Measurements from ENCODE around the gene ITPR1. TPM values are rescaled to one million over a fixed set of nuclear protein-coding genes. Genes with fewer than 3 reads are reported as not detected.
"Not testable (repeated sequence)": the region's sequence is repeated elsewhere in the genome, so short reads cannot be mapped to it uniquely, and the experiment has no call there.

The ITPR1 gene
- total RNA-seq, 1 experiment from 2014 or later: 8.7 TPM

- DNase-seq (ENCODE audit: low read depth, low spot score) (no peak), ATAC-seq (no peak)
- POLR2A ChIA-PET: no interaction called here
- no peak overlapping the region for H3K27ac ChIP-seq (ENCODE audit: low read length)
- H3K36me3 ChIP-seq (ENCODE audit: control insufficient read depth, insufficient read depth, low read length): no peaks in the 10 kb centered on the region
- intact Hi-C loops (cut with micrococcal nuclease; ENCODE audit: unreplicated experiment): no loop called here
- no peak for TF ChIP-seq TCF7L2 (IDR thresholded peaks at IDR 0.05; ENCODE audit: low read depth, low read length)
- TF ChIP-seq CTCF (IDR thresholded peaks at IDR 0.05): no peak
- no peak for TF ChIP-seq POLR2AphosphoS5 (IDR thresholded peaks at IDR 0.05; ENCODE audit: low read depth, low read length)
- no TSS peak for BruUV-seq (replicated peaks)
- H3K4me3 ChIP-seq (ENCODE audit: low read depth in 2 of 2, low read length in 2 of 2): no peak overlapping the region
- H3K9me3 ChIP-seq (ENCODE audit: control insufficient read depth, insufficient read depth, low read depth, low read length): no peaks in the 10 kb centered on the region
- H3K4me1 ChIP-seq (ENCODE audit: control insufficient read depth, insufficient read depth, low read length): no peaks in the 10 kb centered on the region
- in situ Hi-C loops (cut with HindIII; ENCODE audit: low pct_unique_long_range_greater_than_20kb, low sequenced_read_pairs): no loop called here
- CTCF ChIA-PET: no interaction called here
- no peaks in the 10 kb centered on the region for H3K27me3 ChIP-seq (ENCODE audit: control insufficient read depth, insufficient read depth, low read length)
These were observed 103.5 kb downstream of the ITPR1 start for GRCh38 chr3:4596612-4597011.

- ATAC-seq (no peak), DNase-seq (ENCODE audit: low read depth, low spot score) (no peak)
- no TSS peak for BruUV-seq (replicated peaks)
- ChIA-PET CTCF (no interaction called here), POLR2A (interaction anchor here (0.5 kb wide), 1 partner anchor 31 kb away, joined by 7 read pairs; no protein-coding TSS in a partner anchor)
- intact Hi-C loops (cut with micrococcal nuclease; ENCODE audit: unreplicated experiment) (no loop called here), in situ Hi-C loops (cut with HindIII; ENCODE audit: low pct_unique_long_range_greater_than_20kb, low sequenced_read_pairs) (no loop called here)
- no peaks in the 10 kb centered on the region for H3K27me3 ChIP-seq (ENCODE audit: control insufficient read depth, insufficient read depth, low read length)
- TF ChIP-seq CTCF (IDR thresholded peaks at IDR 0.05) (no peak), REST (IDR thresholded peaks at IDR 0.05; ENCODE audit: insufficient read depth in 1 of 2, low read depth in 2 of 2, low read length in 1 of 2) (no peak), POLR2AphosphoS5 (IDR thresholded peaks at IDR 0.05; ENCODE audit: low read depth, low read length) (no peak)
- H3K36me3 ChIP-seq (ENCODE audit: control insufficient read depth, insufficient read depth, low read length): no peaks in the 10 kb centered on the region
- H3K27ac ChIP-seq (ENCODE audit: low read length): no peak overlapping the region
- no peaks in the 10 kb centered on the region for H3K4me1 ChIP-seq (ENCODE audit: control insufficient read depth, insufficient read depth, low read length)
- H3K4me3 ChIP-seq (ENCODE audit: low read depth in 2 of 2, low read length in 2 of 2): no peak overlapping the region
- H3K9me3 ChIP-seq (ENCODE audit: control insufficient read depth, insufficient read depth, low read depth, low read length): no peaks in the 10 kb centered on the region
These were observed 104.2 kb downstream of the ITPR1 start for GRCh38 chr3:4597208-4597985.

- DNase-seq (ENCODE audit: low read depth, low spot score); H3K36me3 ChIP-seq (ENCODE audit: control insufficient read depth, insufficient read depth, low read length); H3K4me3 ChIP-seq (ENCODE audit: low read depth in 2 of 2, low read length in 2 of 2); H3K4me1 ChIP-seq (ENCODE audit: control insufficient read depth, insufficient read depth, low read length); CTCF ChIA-PET; H3K27me3 ChIP-seq (ENCODE audit: control insufficient read depth, insufficient read depth, low read length); BruUV-seq (replicated peaks); intact Hi-C loops (cut with micrococcal nuclease; ENCODE audit: unreplicated experiment); POLR2A ChIA-PET; H3K27ac ChIP-seq (ENCODE audit: low read length); ATAC-seq; in situ Hi-C loops (cut with HindIII; ENCODE audit: low pct_unique_long_range_greater_than_20kb, low sequenced_read_pairs); H3K9me3 ChIP-seq (ENCODE audit: control insufficient read depth, insufficient read depth, low read depth, low read length): not testable (repeated sequence)
These were observed 105.1 kb downstream of the ITPR1 start for GRCh38 chr3:4598232-4598631.

Data from Panc1 (cell line).